ENCODE measurements around the gene MED31.

The MED31 gene

GRCh38 chr17:6669479-6670212, 18.2 kb upstream of the MED31 start:
- Mint-ChIP-seq H3K4me1 (no peaks in the 10 kb centered on the region), H3K27me3 (ENCODE audit: low read depth) (peaks cover 29% of the 10 kb centered on the region), H3K36me3 (ENCODE audit: low read depth) (no peaks in the 10 kb centered on the region), H3K27ac (no peak overlapping the region), H3K9me3 (no peaks in the 10 kb centered on the region), H3K4me3 (no peak overlapping the region)
- TF ChIP-seq CTCF (IDR thresholded peaks at IDR 0.05; ENCODE audit: unreplicated experiment in 3 of 3), result no peak

- Mint-ChIP-seq H3K9me3 (no peaks in the 10 kb centered on the region), H3K4me3 (no peak overlapping the region), H3K27me3 (ENCODE audit: low read depth) (peaks cover 29% of the 10 kb centered on the region), H3K27ac (no peak overlapping the region), H3K4me1 (no peaks in the 10 kb centered on the region), H3K36me3 (ENCODE audit: low read depth) (no peaks in the 10 kb centered on the region)
- TF ChIP-seq CTCF (IDR thresholded peaks at IDR 0.05; ENCODE audit: unreplicated experiment in 3 of 3), result no peak
Observed at GRCh38 chr17:6668727-6669425, 17.5 kb upstream of the MED31 start.

GRCh38 chr17:6668219-6668618, 16.8 kb upstream of the MED31 start:
- no peak for TF ChIP-seq CTCF (IDR thresholded peaks at IDR 0.05; ENCODE audit: unreplicated experiment in 3 of 3)
- H3K27ac Mint-ChIP-seq, result no peak overlapping the region
- H3K4me3 Mint-ChIP-seq, result no peak overlapping the region
- no peaks in the 10 kb centered on the region for H3K9me3 Mint-ChIP-seq
- H3K27me3 Mint-ChIP-seq (ENCODE audit: low read depth), result peaks cover 29% of the 10 kb centered on the region
- H3K36me3 Mint-ChIP-seq (ENCODE audit: low read depth), result no peaks in the 10 kb centered on the region
- H3K4me1 Mint-ChIP-seq, result no peaks in the 10 kb centered on the region

GRCh38 chr17:6667516-6667915, 16.1 kb upstream of the MED31 start:
- Mint-ChIP-seq H3K9me3 (no peaks in the 10 kb centered on the region), H3K27me3 (ENCODE audit: low read depth) (peaks cover 30% of the 10 kb centered on the region), H3K27ac (no peak overlapping the region), H3K36me3 (ENCODE audit: low read depth) (no peaks in the 10 kb centered on the region), H3K4me3 (no peak overlapping the region), H3K4me1 (no peaks in the 10 kb centered on the region)
- TF ChIP-seq CTCF (IDR thresholded peaks at IDR 0.05; ENCODE audit: unreplicated experiment in 3 of 3), result no peak

- no peaks in the 10 kb centered on the region for H3K36me3 Mint-ChIP-seq (ENCODE audit: low read depth)
- H3K4me1 Mint-ChIP-seq, result no peaks in the 10 kb centered on the region
- H3K9me3 Mint-ChIP-seq, result no peaks in the 10 kb centered on the region
- H3K4me3 Mint-ChIP-seq, result no peak overlapping the region
- H3K27ac Mint-ChIP-seq, result no peak overlapping the region
- peaks cover 36% of the 10 kb centered on the region for H3K27me3 Mint-ChIP-seq (ENCODE audit: low read depth)
- no peak for TF ChIP-seq CTCF (IDR thresholded peaks at IDR 0.05; ENCODE audit: unreplicated experiment in 3 of 3)
Observed at GRCh38 chr17:6666557-6666956, 15.2 kb upstream of the MED31 start.
